SK-N-SH (cell line): Measurements from ENCODE around the gene MYO1E. TPM values are rescaled to one million over a fixed set of nuclear protein-coding genes. Genes with fewer than 3 reads are reported as not detected.

Experiments used
- CTCF ChIA-PET: fragments of 300-600, 350-600 bp; formaldehyde crosslinking; extraction: SDS; loops from one replicate; lab custom pipeline; 2021; lab: Yijun Ruan, JAX
- POLR2A ChIA-PET: fragments of 350-600 bp; sonication (Branson Sonifier 250); formaldehyde crosslinking; extraction: SDS; loops from one replicate; lab custom pipeline; 2020; ENCODE audit warnings: antibody characterized with exemption, inconsistent platforms; lab: Yijun Ruan, JAX
- DNase-seq: peaks from one replicate; pipeline ENCODE4 v3.0.0; 2012
- H2AFZ ChIP-seq: fragments of 200-600 bp; sonication (generic); 2 replicates; pipeline ENCODE4 v1.8.1; 2016; ENCODE audit warnings: antibody characterized with exemption, mild to moderate bottlenecking, low read depth
- H3F3A ChIP-seq: fragments of 200-600 bp; sonication (generic); replicated peaks from 2 replicates; pipeline ENCODE3; 2016; ENCODE audit warnings: antibody characterized with exemption, mild to moderate bottlenecking; ENCODE audit not compliant: insufficient read depth
- H3K27ac ChIP-seq, 2 experiments: fragments of 200-500 bp in 1 of 2; fragments of 200-600 bp in 1 of 2; sonication (Bioruptor generic) in 1 of 2; sonication (generic), shearing (Covaris generic) in 1 of 2; 2 replicates each; pipeline versions ENCODE4 v1.5.1 to v1.6.1; 2014 to 2016; ENCODE audit warnings: low read depth in 2 of 2, inconsistent platforms in 1 of 2, low read length in 1 of 2, mild to moderate bottlenecking in 1 of 2, mixed read lengths in 1 of 2
- H3K27me3 ChIP-seq: fragments of 200-600 bp; sonication (generic), shearing (Covaris generic); 2 replicates; pipeline ENCODE4 v1.6.1; 2016; ENCODE audit warnings: mixed run types; ENCODE audit not compliant: insufficient read depth
- H3K36me3 ChIP-seq, 2 experiments: fragments of 200-500 bp in 1 of 2; fragments of 200-600 bp in 1 of 2; sonication (Bioruptor generic) in 1 of 2; sonication (generic) in 1 of 2; replicated peaks in 1 of 2; 2 replicates each; pipeline versions ENCODE3 to v1.5.1; 2014 to 2016; ENCODE audit warnings: low read length in 1 of 2, mild to moderate bottlenecking in 1 of 2; ENCODE audit not compliant: insufficient read depth in 2 of 2, control insufficient read depth in 1 of 2
- H3K4me1 ChIP-seq, 2 experiments: fragments of 200-500 bp in 1 of 2; fragments of 200-600 bp in 1 of 2; sonication (Bioruptor generic) in 1 of 2; sonication (generic), shearing (Covaris generic) in 1 of 2; 2 replicates each; pipeline versions ENCODE4 v1.5.1 to v1.6.1; 2014 to 2016; ENCODE audit warnings: low read depth in 1 of 2, low read length in 1 of 2, mixed run types in 1 of 2; ENCODE audit not compliant: insufficient read depth in 2 of 2, control insufficient read depth in 1 of 2
- H3K4me2 ChIP-seq: fragments of 200-600 bp; sonication (generic), shearing (Covaris generic); 2 replicates; pipeline ENCODE4 v1.6.1; 2017; ENCODE audit warnings: mixed run types
- H3K4me3 ChIP-seq, 2 experiments: fragments of 200-500 bp in 1 of 2; fragments of 200-600 bp in 1 of 2; sonication (Bioruptor generic) in 1 of 2; sonication (generic), shearing (Covaris generic) in 1 of 2; 2 replicates each; pipeline versions ENCODE4 v1.5.1 to v1.8.1; 2014 to 2016; ENCODE audit warnings: low read depth in 2 of 2, inconsistent platforms in 1 of 2, low read length in 1 of 2, mild to moderate bottlenecking in 1 of 2, mixed read lengths in 1 of 2, moderate library complexity in 1 of 2
- H3K79me2 ChIP-seq: fragments of 200-600 bp; sonication (generic); 2 replicates; pipeline ENCODE4 v1.8.1; 2017; ENCODE audit warnings: mild to moderate bottlenecking; ENCODE audit not compliant: insufficient read depth
- H3K9ac ChIP-seq: fragments of 200-600 bp; sonication (generic); 2 replicates; pipeline ENCODE4 v1.6.1; 2017; ENCODE audit warnings: mixed run types
- H3K9me2 ChIP-seq: fragments of 200-600 bp; sonication (generic); 2 replicates; pipeline ENCODE4 v1.6.1; 2017; ENCODE audit warnings: mixed run types
- H3K9me3 ChIP-seq: fragments of 200-600 bp; sonication (generic); 2 replicates; pipeline ENCODE4 v1.6.1; 2017; ENCODE audit warnings: mixed run types, mild to moderate bottlenecking, moderate library complexity
- H4K20me1 ChIP-seq: fragments of 200-600 bp; sonication (generic); 2 replicates; pipeline ENCODE4 v1.6.1; 2017; ENCODE audit warnings: mild to moderate bottlenecking, mixed run types; ENCODE audit not compliant: insufficient read depth
- EP300 ChIP-seq, 2 experiments: IDR thresholded peaks; 2 replicates each; pipeline versions ENCODE4 v1.4.0 to v1.6.1; 2012; ENCODE audit warnings: borderline replicate concordance in 1 of 2, low read depth in 1 of 2, low read length in 1 of 2
- EZH2phosphoT487 ChIP-seq: fragments of 200-600 bp; sonication (generic); IDR thresholded peaks from 2 replicates; pipeline ENCODE4 v1.6.1; 2017; ENCODE audit warnings: low read depth, mixed run types, mild to moderate bottlenecking, antibody characterized with exemption, moderate library complexity, borderline replicate concordance
- FOSL2 ChIP-seq: IDR thresholded peaks from 2 replicates; pipeline ENCODE4 v1.4.0; 2012; ENCODE audit warnings: low read depth, mild to moderate bottlenecking, moderate library complexity, borderline replicate concordance
- FOXJ3 ChIP-seq: sonication (generic); formaldehyde crosslinking; IDR thresholded peaks from 2 replicates; pipeline ENCODE4 v1.5.1; 2020; ENCODE audit warnings: mild to moderate bottlenecking, missing genetic modification reagents
- FOXM1 ChIP-seq: IDR thresholded peaks from 2 replicates; pipeline ENCODE4 v1.4.0; 2012; ENCODE audit warnings: low read depth, mild to moderate bottlenecking
- GATA2 ChIP-seq: sonication (generic); formaldehyde crosslinking; IDR thresholded peaks from 2 replicates; pipeline ENCODE4 v1.5.0; 2020; ENCODE audit warnings: mild to moderate bottlenecking, missing genetic modification reagents
- MEF2A ChIP-seq: IDR thresholded peaks from 2 replicates; pipeline ENCODE4 v1.4.0; 2012; ENCODE audit warnings: low read depth, borderline replicate concordance
- MXI1 ChIP-seq: IDR thresholded peaks from 2 replicates; pipeline ENCODE4 v1.6.1; 2012; ENCODE audit warnings: mild to moderate bottlenecking, low read depth, low read length, improper control_type of control experiment
- NFIC ChIP-seq: IDR thresholded peaks from 2 replicates; pipeline ENCODE4 v1.4.0; 2012; ENCODE audit warnings: borderline replicate concordance
- POLR2AphosphoS5 ChIP-seq: IDR thresholded peaks from 2 replicates; pipeline ENCODE4 v1.6.1; 2012; ENCODE audit warnings: low read depth, low read length
- RAD21 ChIP-seq: IDR thresholded peaks from 2 replicates; pipeline ENCODE4 v1.6.1; 2012; ENCODE audit warnings: mild to moderate bottlenecking, low read length
- RCOR1 ChIP-seq: fragments of 150-350 bp; IDR thresholded peaks from 2 replicates; pipeline ENCODE4 v1.6.1; 2017; ENCODE audit warnings: antibody characterized with exemption, low read length
- RFX5 ChIP-seq: IDR thresholded peaks from 2 replicates; pipeline ENCODE4 v1.6.1; 2012; ENCODE audit warnings: mild to moderate bottlenecking, improper control_type of control experiment, low read length
- SIN3A ChIP-seq: IDR thresholded peaks from 2 replicates; pipeline ENCODE4 v1.6.1; 2012; ENCODE audit warnings: low read depth, mild to moderate bottlenecking, low read length, moderate library complexity, borderline replicate concordance
- TAF1 ChIP-seq: IDR thresholded peaks from 2 replicates; pipeline ENCODE4 v1.6.1; 2012; ENCODE audit warnings: low read depth, mild to moderate bottlenecking, low read length, moderate library complexity, borderline replicate concordance
- TCF12 ChIP-seq: IDR thresholded peaks from 2 replicates; pipeline ENCODE4 v1.4.0; 2012
- TEAD4 ChIP-seq: IDR thresholded peaks from 2 replicates; pipeline ENCODE4 v1.4.0; 2012; ENCODE audit warnings: mild to moderate bottlenecking, borderline replicate concordance; ENCODE audit not compliant: insufficient read depth
- YY1 ChIP-seq: IDR thresholded peaks from 2 replicates; pipeline ENCODE4 v1.4.0; 2012; ENCODE audit warnings: low read depth, mild to moderate bottlenecking
- WGBS: methylation state at CpG from one replicate; pipeline ENCODE4 v1.1.6; 2017; ENCODE audit warnings: low lambda C conversion rate; 5-methylcytosine and 5-hydroxymethylcytosine counted together
- polyA plus RNA-seq, 3 experiments: library from polyadenylated mRNA; depleted of rRNA; stranded (reverse); fragments of >200 nt; gene quantifications; 2 replicates each; pipeline ENCODE4 v1.2.3, GENCODE V29; 2012
- TF ChIP-seq, protein P1 (sequence below): fragments of 150-350 bp; IDR thresholded peaks from 2 replicates; pipeline ENCODE4 v1.6.1; 2017; ENCODE audit warnings: antibody characterized with exemption, low read length, low read depth, borderline replicate concordance
- TF ChIP-seq, protein P2 (sequence below): IDR thresholded peaks from 2 replicates; pipeline ENCODE4 v1.4.0; 2012; ENCODE audit warnings: low read depth
- TF ChIP-seq, protein P3 (sequence below): IDR thresholded peaks from 2 replicates; pipeline ENCODE4 v1.4.0; 2012; ENCODE audit warnings: low read depth, borderline replicate concordance
- TF ChIP-seq, protein P4 (sequence below): IDR thresholded peaks from 2 replicates; pipeline ENCODE4; 2012

MYO1E gene
- polyA plus RNA-seq, 1 of the 3 experiments (the other 2 are of a cell fraction), result 9.7 TPM

DNA sequence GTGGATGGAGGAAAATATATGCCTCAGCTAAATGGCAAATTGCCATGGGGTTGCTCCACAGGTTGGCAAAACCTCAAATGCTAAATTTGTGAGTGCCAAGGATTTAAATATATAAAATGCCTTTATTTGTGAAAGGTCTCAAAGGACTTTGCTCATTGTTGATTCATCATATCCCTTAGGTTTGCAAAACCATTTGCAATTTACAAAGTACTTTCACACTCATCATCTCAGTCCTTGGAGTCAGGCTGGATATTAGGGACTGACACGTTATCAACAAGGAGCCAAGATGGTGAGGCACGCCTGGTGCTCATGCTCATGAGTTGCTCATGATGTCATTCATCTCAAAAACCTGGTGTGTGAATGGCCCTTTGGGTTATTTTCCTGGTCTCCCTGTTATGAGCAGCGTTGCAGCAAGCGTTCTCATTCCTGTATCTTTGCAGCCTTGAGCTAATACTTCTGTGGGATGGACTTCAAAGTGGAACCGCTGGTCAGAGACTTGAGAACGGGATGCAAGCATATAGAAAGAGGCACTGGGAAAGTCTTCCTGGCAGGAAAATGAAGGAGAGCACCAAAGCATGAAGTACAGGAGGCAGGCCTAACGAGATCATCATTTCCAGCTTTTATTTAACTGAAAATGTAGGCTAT, 66.0 kb downstream of the MYO1E start:
- no peak overlapping the region for H2AFZ ChIP-seq
- CTCF ChIA-PET, result no interaction called here
- POLR2A ChIA-PET, result no interaction called here

DNA sequence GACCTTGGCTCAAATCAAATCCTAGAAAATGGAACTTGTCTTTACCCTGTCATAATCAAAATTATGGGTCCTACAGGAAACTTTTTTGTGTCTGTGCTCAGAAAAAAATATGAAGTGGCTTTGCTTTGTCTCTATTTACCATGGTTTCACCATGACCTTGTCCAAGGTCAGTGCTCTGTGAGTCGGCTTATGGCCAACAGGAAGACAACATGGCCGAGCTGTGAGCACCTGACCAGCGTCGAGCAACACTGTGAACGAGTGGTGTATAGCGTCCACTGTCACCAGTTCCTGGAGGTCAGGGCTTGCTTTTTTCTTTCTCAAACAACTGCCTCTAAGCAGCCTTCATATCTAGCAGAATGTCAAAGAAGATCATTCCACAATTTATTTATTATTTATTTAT, 67.9 kb downstream of the MYO1E start:
- Histone ChIP-seq H3K36me3 (no peaks in the 10 kb centered on the region), H3F3A (peaks cover 38% of the 10 kb centered on the region), H3K27me3 (no peaks in the 10 kb centered on the region), H4K20me1 (no peaks in the 10 kb centered on the region), H3K79me2 (peaks cover 35% of the 10 kb centered on the region), H2AFZ (no peak overlapping the region), H3K9me2 (no peaks in the 10 kb centered on the region), H3K4me1 (peaks cover 2 to 28% of the 10 kb centered on the region in 2 experiments; a peak in 3 of 4 replicates), H3K9me3 (no peaks in the 10 kb centered on the region), H3K4me2 (peak overlapping the region; percentile 17; the same call in 1 of the 2 replicates), H3K4me3 (no peak overlapping the region), H3K27ac (peak overlapping the region in 1 of 2 experiments; percentile 61; a peak in 2 of 4 replicates), H3K9ac (peak overlapping the region; percentile 24; the same call in 1 of the 2 replicates)
- TF ChIP-seq SIN3A (no peak), EZH2phosphoT487 (no peak), MXI1 (no peak), FOXM1 (no peak), YY1 (no peak), POLR2AphosphoS5 (no peak), RAD21 (no peak), FOSL2 (no peak), GATA2 (no peak), MEF2A (no peak), TEAD4 (no peak), RCOR1 (no peak), TCF12 (no peak), TAF1 (no peak), RFX5 (no peak)
- TF ChIP-seq, protein P1, sequence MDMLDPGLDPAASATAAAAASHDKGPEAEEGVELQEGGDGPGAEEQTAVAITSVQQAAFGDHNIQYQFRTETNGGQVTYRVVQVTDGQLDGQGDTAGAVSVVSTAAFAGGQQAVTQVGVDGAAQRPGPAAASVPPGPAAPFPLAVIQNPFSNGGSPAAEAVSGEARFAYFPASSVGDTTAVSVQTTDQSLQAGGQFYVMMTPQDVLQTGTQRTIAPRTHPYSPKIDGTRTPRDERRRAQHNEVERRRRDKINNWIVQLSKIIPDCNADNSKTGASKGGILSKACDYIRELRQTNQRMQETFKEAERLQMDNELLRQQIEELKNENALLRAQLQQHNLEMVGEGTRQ, result no peak
- TF ChIP-seq, protein P2, sequence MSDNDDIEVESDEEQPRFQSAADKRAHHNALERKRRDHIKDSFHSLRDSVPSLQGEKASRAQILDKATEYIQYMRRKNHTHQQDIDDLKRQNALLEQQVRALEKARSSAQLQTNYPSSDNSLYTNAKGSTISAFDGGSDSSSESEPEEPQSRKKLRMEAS, result no peak
- TF ChIP-seq, protein P3, sequence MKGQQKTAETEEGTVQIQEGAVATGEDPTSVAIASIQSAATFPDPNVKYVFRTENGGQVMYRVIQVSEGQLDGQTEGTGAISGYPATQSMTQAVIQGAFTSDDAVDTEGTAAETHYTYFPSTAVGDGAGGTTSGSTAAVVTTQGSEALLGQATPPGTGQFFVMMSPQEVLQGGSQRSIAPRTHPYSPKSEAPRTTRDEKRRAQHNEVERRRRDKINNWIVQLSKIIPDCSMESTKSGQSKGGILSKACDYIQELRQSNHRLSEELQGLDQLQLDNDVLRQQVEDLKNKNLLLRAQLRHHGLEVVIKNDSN, result no peak
- TF ChIP-seq, protein P4, sequence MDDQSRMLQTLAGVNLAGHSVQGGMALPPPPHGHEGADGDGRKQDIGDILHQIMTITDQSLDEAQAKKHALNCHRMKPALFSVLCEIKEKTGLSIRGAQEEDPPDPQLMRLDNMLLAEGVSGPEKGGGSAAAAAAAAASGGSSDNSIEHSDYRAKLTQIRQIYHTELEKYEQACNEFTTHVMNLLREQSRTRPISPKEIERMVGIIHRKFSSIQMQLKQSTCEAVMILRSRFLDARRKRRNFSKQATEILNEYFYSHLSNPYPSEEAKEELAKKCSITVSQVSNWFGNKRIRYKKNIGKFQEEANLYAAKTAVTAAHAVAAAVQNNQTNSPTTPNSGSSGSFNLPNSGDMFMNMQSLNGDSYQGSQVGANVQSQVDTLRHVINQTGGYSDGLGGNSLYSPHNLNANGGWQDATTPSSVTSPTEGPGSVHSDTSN, result no peak
- DNase-seq, result no peak
- CTCF ChIA-PET, result interaction anchor here (1.6 kb wide), 1 partner anchor 17 kb away, joined by 3 read pairs; no protein-coding TSS in a partner anchor
- POLR2A ChIA-PET, result no interaction called here
- 90% methylated on average over 6 of the region's 6 CpGs for WGBS

More for the DNA sequence above, 66.0 kb downstream of the MYO1E start:
- no peaks in the 10 kb centered on the region for H4K20me1 ChIP-seq
- H3K9me3 ChIP-seq, result no peaks in the 10 kb centered on the region
- no peak overlapping the region for H3K4me3 ChIP-seq
- no peaks in the 10 kb centered on the region for H3K9me2 ChIP-seq
- H3F3A ChIP-seq, result peaks cover 25% of the 10 kb centered on the region
- no peak overlapping the region for H3K9ac ChIP-seq
- H3K27ac ChIP-seq, result peak overlapping the region in 1 of 2 experiments; percentile 61; a peak in 1 of 4 replicates
- no peak for DNase-seq
- H3K4me1 ChIP-seq, result peaks cover 0 to 15% of the 10 kb centered on the region in 2 experiments; a peak in 2 of 4 replicates
- H3K27me3 ChIP-seq, result no peaks in the 10 kb centered on the region
- TF ChIP-seq NFIC (peak; percentile 33; the same call in 1 of the 2 replicates), FOSL2 (no peak), POLR2AphosphoS5 (no peak), FOXJ3 (no peak), EZH2phosphoT487 (no peak), EP300 (IDR thresholded peaks at IDR 0.05; ENCODE audit: borderline replicate concordance in 1 of 2, low read depth in 1 of 2, low read length in 1 of 2) (no peak)
- TF ChIP-seq, protein P3, result no peak
- TF ChIP-seq, protein P2, result no peak
- TF ChIP-seq, all 33 proteins: peak for 1
- Histone ChIP-seq H3K36me3 (no peaks in the 10 kb centered on the region), H3K4me2 (no peak overlapping the region), H3K79me2 (peaks cover 38% of the 10 kb centered on the region)
- 85% methylated on average over 7 of the region's 7 CpGs for WGBS
